GM12801 (cell line): ENCODE data around the gene TPRA1.

ENCODE experiments used
- TF ChIP-seq, protein P1 (sequence below): IDR thresholded peaks from one replicate; pipeline ENCODE4 v1.5.1; 2011; ENCODE audit warnings: control low read depth; ENCODE audit not compliant: insufficient read length; ENCODE audit errors: extremely low read depth

TPRA1 gene

GRCh38 chr3:127531821-127532220 lies 58.7 kb downstream of the TPRA1 start:
- TF ChIP-seq, protein P1, sequence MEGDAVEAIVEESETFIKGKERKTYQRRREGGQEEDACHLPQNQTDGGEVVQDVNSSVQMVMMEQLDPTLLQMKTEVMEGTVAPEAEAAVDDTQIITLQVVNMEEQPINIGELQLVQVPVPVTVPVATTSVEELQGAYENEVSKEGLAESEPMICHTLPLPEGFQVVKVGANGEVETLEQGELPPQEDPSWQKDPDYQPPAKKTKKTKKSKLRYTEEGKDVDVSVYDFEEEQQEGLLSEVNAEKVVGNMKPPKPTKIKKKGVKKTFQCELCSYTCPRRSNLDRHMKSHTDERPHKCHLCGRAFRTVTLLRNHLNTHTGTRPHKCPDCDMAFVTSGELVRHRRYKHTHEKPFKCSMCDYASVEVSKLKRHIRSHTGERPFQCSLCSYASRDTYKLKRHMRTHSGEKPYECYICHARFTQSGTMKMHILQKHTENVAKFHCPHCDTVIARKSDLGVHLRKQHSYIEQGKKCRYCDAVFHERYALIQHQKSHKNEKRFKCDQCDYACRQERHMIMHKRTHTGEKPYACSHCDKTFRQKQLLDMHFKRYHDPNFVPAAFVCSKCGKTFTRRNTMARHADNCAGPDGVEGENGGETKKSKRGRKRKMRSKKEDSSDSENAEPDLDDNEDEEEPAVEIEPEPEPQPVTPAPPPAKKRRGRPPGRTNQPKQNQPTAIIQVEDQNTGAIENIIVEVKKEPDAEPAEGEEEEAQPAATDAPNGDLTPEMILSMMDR: no peak

DNA sequence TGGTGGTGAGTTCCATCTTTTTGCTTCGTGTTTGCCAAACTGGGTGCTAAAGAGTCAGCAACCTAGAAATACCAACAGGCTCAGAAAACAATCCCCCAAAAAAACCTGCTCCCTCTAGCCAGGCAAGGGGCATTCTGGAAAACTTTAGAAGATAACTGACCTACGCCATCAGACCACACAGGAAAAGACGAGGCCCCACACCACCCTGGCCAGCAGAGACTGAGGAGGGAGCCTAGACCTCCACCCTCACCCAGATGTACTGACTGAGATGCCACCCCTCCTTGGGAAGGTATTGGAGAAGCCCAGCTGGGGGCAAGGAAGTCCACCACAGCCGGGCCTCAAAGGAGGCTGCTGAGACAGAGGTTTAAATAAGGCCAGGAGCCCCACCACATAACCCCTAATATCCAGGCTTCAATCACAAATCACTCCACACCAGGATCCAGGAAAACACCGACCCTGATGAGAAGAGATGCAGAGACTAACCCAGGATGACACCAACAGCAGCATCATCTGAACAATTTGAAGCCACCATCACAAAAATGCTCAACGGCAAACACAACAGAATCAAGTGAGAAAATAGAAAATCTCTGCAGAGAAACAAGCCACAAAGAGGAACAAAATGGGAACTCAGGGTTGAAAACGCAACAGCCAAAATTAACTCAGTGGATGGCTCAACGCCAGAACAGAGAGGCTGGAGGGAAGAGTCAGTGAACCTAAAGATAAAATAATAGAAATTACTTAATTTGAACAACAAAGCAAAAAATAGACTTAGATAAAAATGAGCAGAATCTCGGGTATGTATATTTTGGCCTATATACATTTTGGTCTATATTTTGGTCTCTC lies 61.0 kb downstream of the TPRA1 start:
- TF ChIP-seq, protein P1: no peak

- TF ChIP-seq, protein P1: no peak
Observed at GRCh38 chr3:127525373-127525772, 65.2 kb downstream of the TPRA1 start.

- TF ChIP-seq, protein P1: no peak
Observed at GRCh38 chr3:127524296-127524896, 66.1 kb downstream of the TPRA1 start.
